ENCODE measurements around the gene FAM193A. TPM values are rescaled to one million over a fixed set of nuclear protein-coding genes. Genes with fewer than 3 reads are reported as not detected.
"Not testable (repeated sequence)": the region's sequence is repeated elsewhere in the genome, so short reads cannot be mapped to it uniquely, and the experiment has no call there.

Gene FAM193A
- total RNA-seq, 6 experiments from 2014 or later: 8.5 to 12.3 (median 9.7) TPM

DNA sequence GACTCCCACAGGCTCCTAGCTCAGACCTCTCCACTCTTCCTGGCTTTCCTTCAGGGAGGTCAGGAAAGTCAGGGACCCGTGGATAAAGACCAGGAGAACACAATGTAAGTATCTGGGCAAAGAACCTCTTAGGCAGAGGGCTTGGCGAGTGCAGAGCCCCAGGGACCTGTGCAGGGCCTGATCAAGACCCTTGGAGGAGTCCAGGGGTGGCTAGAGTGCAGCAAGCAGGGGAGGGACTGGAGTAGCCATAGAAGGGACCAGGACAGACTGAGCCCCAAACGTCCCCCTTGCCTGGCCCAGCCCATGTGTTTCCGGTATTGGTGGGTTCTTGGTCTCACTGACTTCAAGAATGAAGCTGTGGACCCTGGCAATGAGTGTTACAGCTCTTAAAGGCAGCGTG lies 225.6 kb downstream of the FAM193A start:
- no peak for TF ChIP-seq POLR2A (IDR thresholded peaks at IDR 0.05)
- TF ChIP-seq, protein P1, sequence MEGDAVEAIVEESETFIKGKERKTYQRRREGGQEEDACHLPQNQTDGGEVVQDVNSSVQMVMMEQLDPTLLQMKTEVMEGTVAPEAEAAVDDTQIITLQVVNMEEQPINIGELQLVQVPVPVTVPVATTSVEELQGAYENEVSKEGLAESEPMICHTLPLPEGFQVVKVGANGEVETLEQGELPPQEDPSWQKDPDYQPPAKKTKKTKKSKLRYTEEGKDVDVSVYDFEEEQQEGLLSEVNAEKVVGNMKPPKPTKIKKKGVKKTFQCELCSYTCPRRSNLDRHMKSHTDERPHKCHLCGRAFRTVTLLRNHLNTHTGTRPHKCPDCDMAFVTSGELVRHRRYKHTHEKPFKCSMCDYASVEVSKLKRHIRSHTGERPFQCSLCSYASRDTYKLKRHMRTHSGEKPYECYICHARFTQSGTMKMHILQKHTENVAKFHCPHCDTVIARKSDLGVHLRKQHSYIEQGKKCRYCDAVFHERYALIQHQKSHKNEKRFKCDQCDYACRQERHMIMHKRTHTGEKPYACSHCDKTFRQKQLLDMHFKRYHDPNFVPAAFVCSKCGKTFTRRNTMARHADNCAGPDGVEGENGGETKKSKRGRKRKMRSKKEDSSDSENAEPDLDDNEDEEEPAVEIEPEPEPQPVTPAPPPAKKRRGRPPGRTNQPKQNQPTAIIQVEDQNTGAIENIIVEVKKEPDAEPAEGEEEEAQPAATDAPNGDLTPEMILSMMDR (IDR thresholded peaks at IDR 0.05): no peak
- no CpG with 5 or more reads among the region's 5 CpGs for WGBS (ENCODE audit: insufficient coverage, low coverage, low lambda C conversion rate, missing lambda C conversion rate)
- no peaks in the 10 kb centered on the region for H3K9me3 ChIP-seq
- H3K36me3 ChIP-seq: no peaks in the 10 kb centered on the region
- ATAC-seq (no peak), DNase-seq (no peak)
- intact Hi-C loops (cut with DNase I): loop anchor here in 1 of 2 donors (10.0 kb wide), 2 partner anchors 173 to 273 kb away; no protein-coding TSS in a partner anchor
- H3K27me3 ChIP-seq: no peaks in the 10 kb centered on the region
- H3K27ac ChIP-seq: peak overlapping the region in 2 of 3 donors; percentile 55 to 73
- no peak overlapping the region for H3K4me3 ChIP-seq
- peaks cover 0 to 17% (median 0%) of the 10 kb centered on the region in 4 donors for H3K4me1 ChIP-seq

DNA sequence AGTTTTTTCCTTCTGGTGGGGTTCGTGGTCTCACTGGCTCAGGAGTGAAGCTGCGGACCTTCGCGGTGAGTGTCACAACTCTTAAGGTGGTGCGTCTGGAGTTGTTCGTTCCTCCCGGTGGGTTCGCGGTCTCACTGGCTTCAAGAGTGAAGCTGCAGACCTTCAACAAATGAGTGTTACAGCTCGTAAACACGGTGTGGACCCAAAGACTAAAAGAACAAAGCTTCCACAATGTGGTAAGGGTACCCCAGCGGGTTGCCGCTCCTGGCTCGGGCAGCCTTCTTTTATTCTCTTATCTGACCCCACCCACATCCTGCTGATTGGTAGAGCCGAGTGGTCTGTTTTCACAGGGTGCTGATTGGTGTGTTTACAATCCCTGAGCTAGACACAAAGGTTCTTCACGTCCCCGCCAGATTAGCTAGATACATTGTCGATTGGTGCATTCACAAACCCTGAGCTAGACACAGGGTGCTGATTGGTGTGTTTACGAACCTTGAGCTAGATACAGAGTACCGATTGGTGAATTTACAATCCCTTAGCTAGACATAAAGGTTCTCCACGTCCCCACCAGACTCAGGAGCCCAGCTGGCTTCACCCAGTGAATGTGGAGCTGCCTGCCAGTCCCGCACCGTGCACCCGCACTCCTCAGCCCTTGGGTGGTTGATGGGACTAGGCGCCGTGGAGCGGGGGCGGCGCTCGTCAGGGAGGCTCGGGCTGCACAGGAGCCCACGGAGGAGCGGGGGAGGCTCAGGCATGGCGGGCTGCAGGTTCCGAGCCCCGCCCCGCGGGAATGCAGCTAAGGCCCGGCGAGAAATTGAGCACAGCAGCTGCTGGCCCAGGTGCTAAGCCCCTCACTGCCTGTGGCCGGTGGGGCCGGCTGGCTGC lies 226.3 kb downstream of the FAM193A start:
- intact Hi-C loops (cut with DNase I): loop anchor here in 1 of 2 donors (10.0 kb wide), 2 partner anchors 172 to 272 kb away; no protein-coding TSS in a partner anchor
- WGBS (ENCODE audit: insufficient coverage, low coverage, low lambda C conversion rate, missing lambda C conversion rate): 93% methylated on average over 9 of the region's 42 CpGs
- not testable (repeated sequence) for H3K4me3 ChIP-seq, H3K27ac ChIP-seq, H3K36me3 ChIP-seq, DNase-seq, H3K9me3 ChIP-seq, ATAC-seq, H3K27me3 ChIP-seq
- peaks cover 0 to 17% (median 0%) of the 10 kb centered on the region in 4 donors for H3K4me1 ChIP-seq

DNA sequence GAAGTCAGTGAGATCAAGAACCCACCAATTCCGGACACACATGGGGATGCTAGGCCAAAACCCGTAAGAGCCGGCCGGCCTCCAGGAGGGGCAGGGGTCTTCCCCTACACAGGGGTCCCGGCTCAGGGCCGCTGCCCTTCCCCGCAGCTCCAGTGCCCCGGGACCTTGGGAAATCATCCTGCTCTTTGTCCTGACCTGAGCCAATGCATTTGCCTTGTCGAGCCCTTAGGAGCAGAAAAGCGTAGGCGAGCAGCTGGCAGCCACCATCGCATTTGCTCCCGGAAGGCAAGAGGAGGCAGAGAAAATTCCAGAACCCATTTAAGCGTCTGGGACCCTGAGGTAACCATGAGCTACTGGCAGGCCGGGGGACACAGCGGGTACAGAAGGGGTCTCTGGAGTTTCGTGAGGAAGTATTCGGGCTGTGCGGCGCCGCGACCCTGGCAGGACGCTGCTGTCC lies 227.1 kb downstream of the FAM193A start:
- Histone ChIP-seq H3K4me3 (peak overlapping the region; percentile 42 to 57 (median 53)), H3K9me3 (no peaks in the 10 kb centered on the region), H3K27me3 (no peaks in the 10 kb centered on the region), H3K4me1 (peaks cover 0 to 17% (median 0%) of the 10 kb centered on the region in 4 donors), H3K27ac (peak overlapping the region; percentile 49 to 81 (median 69)), H3K36me3 (no peaks in the 10 kb centered on the region)
- WGBS (ENCODE audit: insufficient coverage, low coverage, low lambda C conversion rate, missing lambda C conversion rate): 56% methylated on average over 6 of the region's 23 CpGs
- ATAC-seq (peak; percentile 23 to 49 (median 35)), DNase-seq (peak in 1 of 3 donors; percentile 75)
- TF ChIP-seq, protein P1 (IDR thresholded peaks at IDR 0.05): no peak
- no peak for TF ChIP-seq POLR2A (IDR thresholded peaks at IDR 0.05)
- intact Hi-C loops (cut with DNase I): loop anchor here in 1 of 2 donors (10.0 kb wide), 2 partner anchors 171 to 271 kb away; no protein-coding TSS in a partner anchor

DNA sequence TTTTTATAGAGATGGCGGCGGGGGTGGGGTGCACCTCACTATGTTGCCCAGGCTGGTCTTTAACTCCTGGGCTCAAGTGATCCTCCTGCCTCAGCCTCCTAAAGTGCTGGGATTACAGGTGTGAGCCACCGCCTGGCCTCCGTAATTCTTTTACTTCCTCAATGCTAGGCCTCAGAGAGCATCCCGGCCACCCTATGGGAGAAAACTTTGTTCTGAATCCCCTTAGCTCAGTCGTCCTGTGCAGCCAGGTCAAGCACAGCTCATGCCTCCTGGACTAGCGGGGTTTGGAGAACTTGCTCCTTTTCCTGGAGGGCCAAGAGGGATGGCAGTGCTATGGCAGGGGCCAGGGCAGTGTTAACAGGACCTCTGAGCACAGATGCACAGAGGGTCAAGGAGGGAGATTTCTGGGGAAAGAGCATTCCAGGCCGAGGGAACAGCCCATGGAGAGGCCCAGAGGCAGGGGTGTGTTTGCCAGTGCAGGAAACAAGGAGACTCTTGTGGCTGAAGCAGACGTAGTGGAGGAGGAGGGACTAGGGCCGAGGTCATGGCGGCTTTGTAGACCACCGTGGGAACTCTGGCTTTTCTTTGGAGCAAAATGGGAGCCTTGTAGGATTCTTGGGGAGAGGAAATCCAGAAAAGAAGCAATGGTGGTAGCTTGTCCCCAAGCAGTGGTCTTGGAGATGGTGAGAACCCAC lies 229.5 kb downstream of the FAM193A start:
- Histone ChIP-seq H3K9me3 (no peaks in the 10 kb centered on the region), H3K27ac (no peak overlapping the region), H3K36me3 (no peaks in the 10 kb centered on the region), H3K4me3 (no peak overlapping the region), H3K27me3 (no peaks in the 10 kb centered on the region), H3K4me1 (peaks cover 0 to 10% (median 0%) of the 10 kb centered on the region in 4 donors)
- TF ChIP-seq, protein P1 (IDR thresholded peaks at IDR 0.05): no peak
- no peak for TF ChIP-seq POLR2A (IDR thresholded peaks at IDR 0.05)
- intact Hi-C loops (cut with DNase I): loop anchor here in 1 of 2 donors (10.0 kb wide), 2 partner anchors 169 to 269 kb away; no protein-coding TSS in a partner anchor
- ATAC-seq (no peak), DNase-seq (no peak)
- 94% methylated on average over 10 of the region's 12 CpGs for WGBS (ENCODE audit: insufficient coverage, low coverage, low lambda C conversion rate, missing lambda C conversion rate)

Measured in right lobe of liver (tissue), 6 donors.